ENCODE results near the gene CBX3.
A peak's percentile ranks its signal among the peaks of the same experiment; 100 is the strongest.
"Not testable (repeated sequence)": the region's sequence is repeated elsewhere in the genome, so short reads cannot be mapped to it uniquely, and the experiment has no call there.

Gene CBX3

DNA sequence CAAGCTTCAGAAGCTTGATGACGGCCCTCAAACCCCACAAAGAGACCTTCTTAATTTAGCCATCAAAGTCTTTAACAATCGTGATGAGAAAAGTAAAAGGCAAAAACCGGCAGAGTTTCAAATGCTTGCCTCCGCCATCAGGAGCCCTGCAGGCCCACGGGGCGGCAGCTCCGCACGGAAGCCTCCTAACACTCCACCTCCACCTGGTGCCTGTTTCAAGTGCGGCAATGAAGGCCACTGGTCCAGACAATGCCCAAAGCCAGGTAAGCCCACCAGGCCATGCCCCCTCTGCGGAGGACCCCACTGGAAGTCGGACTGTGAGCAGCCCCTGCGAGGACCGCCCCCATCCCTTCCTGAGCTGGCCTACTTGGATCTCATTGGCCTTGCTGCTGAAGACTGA is 43.6 kb downstream of the CBX3 start:
- Histone ChIP-seq H3F3A (ENCODE audit: insufficient read depth) (no peaks in the 10 kb centered on the region), H3K27me3 (ENCODE audit: low read length) (no peaks in the 10 kb centered on the region), H3K36me3 (ENCODE audit: low read length) (no peaks in the 10 kb centered on the region), H4K20me1 (ENCODE audit: low read depth, low read length) (no peaks in the 10 kb centered on the region), H3K4me3 (ENCODE audit: insufficient read depth, low read length, poor library complexity, severe bottlenecking) (no peak overlapping the region), H3K9ac (ENCODE audit: low read length) (no peak overlapping the region), H3K9me3 (ENCODE audit: insufficient read depth, low read length) (no peaks in the 10 kb centered on the region), H3K4me2 (ENCODE audit: low read depth, low read length, poor library complexity, severe bottlenecking) (no peak overlapping the region), H2AFZ (ENCODE audit: low read depth, low read length, severe bottlenecking) (no peak overlapping the region), H3K79me2 (ENCODE audit: insufficient read depth, low read length) (no peaks in the 10 kb centered on the region), H3K9me2 (replicated peaks; ENCODE audit: insufficient read depth, low read length) (no peaks in the 10 kb centered on the region), H3K27ac (ENCODE audit: low read depth, low read length) (no peak overlapping the region)
- TF ChIP-seq, protein P1, sequence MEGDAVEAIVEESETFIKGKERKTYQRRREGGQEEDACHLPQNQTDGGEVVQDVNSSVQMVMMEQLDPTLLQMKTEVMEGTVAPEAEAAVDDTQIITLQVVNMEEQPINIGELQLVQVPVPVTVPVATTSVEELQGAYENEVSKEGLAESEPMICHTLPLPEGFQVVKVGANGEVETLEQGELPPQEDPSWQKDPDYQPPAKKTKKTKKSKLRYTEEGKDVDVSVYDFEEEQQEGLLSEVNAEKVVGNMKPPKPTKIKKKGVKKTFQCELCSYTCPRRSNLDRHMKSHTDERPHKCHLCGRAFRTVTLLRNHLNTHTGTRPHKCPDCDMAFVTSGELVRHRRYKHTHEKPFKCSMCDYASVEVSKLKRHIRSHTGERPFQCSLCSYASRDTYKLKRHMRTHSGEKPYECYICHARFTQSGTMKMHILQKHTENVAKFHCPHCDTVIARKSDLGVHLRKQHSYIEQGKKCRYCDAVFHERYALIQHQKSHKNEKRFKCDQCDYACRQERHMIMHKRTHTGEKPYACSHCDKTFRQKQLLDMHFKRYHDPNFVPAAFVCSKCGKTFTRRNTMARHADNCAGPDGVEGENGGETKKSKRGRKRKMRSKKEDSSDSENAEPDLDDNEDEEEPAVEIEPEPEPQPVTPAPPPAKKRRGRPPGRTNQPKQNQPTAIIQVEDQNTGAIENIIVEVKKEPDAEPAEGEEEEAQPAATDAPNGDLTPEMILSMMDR (IDR thresholded peaks at IDR 0.05; ENCODE audit: insufficient read depth, low read length, poor library complexity, severe bottlenecking): no peak
- TF ChIP-seq EZH2phosphoT487 (conservative IDR thresholded peaks at IDR 0.05; ENCODE audit: low read length): no peak

DNA sequence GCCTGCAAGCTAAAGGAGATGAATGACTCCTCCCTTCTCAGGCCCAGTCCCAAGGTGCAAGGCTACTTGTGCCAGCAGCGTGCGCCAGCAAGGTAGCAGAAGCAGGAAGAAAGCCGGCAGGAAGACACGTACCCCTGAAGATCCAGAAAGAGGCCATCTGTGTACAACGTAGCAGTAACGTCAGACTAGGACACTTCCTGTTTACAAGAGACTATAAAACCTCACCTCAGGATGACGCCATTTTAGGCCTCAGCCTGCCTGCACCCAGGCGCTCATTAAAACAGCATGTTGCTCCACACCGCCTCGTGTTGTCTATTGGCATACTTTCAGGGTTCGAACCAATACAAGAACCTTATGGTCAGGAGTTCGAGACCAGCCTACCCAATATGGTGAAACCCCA is 48.7 kb downstream of the CBX3 start:
- Histone ChIP-seq H3K9me2 (replicated peaks; ENCODE audit: insufficient read depth, low read length) (no peaks in the 10 kb centered on the region), H3K36me3 (ENCODE audit: low read length) (no peaks in the 10 kb centered on the region), H2AFZ (ENCODE audit: low read depth, low read length, severe bottlenecking) (peak overlapping the region; percentile 71), H3K4me3 (ENCODE audit: insufficient read depth, low read length, poor library complexity, severe bottlenecking) (no peak overlapping the region), H3K27me3 (ENCODE audit: low read length) (no peaks in the 10 kb centered on the region), H3K9ac (ENCODE audit: low read length) (no peak overlapping the region), H3K9me3 (ENCODE audit: insufficient read depth, low read length) (no peaks in the 10 kb centered on the region), H3K4me2 (ENCODE audit: low read depth, low read length, poor library complexity, severe bottlenecking) (no peak overlapping the region), H4K20me1 (ENCODE audit: low read depth, low read length) (no peaks in the 10 kb centered on the region), H3K27ac (ENCODE audit: low read depth, low read length) (no peak overlapping the region), H3F3A (ENCODE audit: insufficient read depth) (no peaks in the 10 kb centered on the region), H3K79me2 (ENCODE audit: insufficient read depth, low read length) (no peaks in the 10 kb centered on the region)
- no peak for TF ChIP-seq EZH2phosphoT487 (conservative IDR thresholded peaks at IDR 0.05; ENCODE audit: low read length)
- TF ChIP-seq, protein P1 (IDR thresholded peaks at IDR 0.05; ENCODE audit: insufficient read depth, low read length, poor library complexity, severe bottlenecking): no peak

DNA sequence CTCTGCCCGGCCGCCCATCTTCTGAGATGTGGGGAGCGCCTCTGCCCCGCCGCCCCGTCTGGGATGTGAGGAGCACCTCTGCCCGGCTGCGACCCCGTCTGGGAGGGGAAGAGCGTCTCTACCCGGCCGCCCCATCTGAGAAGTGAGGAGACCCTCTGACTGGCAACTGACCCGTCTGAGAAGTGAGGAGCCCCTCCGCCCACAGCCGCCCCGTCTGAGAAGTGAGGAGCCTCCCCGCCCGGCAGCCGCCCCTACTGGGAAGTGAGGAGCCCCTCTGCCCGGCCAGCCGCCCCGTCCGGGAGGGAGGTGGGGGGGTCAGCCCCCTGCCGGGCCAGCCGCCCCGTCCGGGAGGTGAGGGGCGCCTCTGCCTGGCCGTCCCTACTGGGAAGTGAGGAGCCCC is 60.3 kb downstream of the CBX3 start:
- not testable (repeated sequence) for H3F3A ChIP-seq (ENCODE audit: insufficient read depth); H4K20me1 ChIP-seq (ENCODE audit: low read depth, low read length); H3K9ac ChIP-seq (ENCODE audit: low read length); H3K9me2 ChIP-seq (replicated peaks; ENCODE audit: insufficient read depth, low read length); H2AFZ ChIP-seq (ENCODE audit: low read depth, low read length, severe bottlenecking); H3K4me2 ChIP-seq (ENCODE audit: low read depth, low read length, poor library complexity, severe bottlenecking); H3K27me3 ChIP-seq (ENCODE audit: low read length); H3K4me3 ChIP-seq (ENCODE audit: insufficient read depth, low read length, poor library complexity, severe bottlenecking); H3K36me3 ChIP-seq (ENCODE audit: low read length); H3K79me2 ChIP-seq (ENCODE audit: insufficient read depth, low read length); H3K27ac ChIP-seq (ENCODE audit: low read depth, low read length); H3K9me3 ChIP-seq (ENCODE audit: insufficient read depth, low read length)

Measured in SU-DHL-6 (cell line).